Ramos (cell line): ENCODE results near the gene PDZRN3.

Experiments
- in situ Hi-C: fragments of 300-500 bp; cut with MboI; formaldehyde crosslinking; loops from one replicate; pipeline ENCODE4 v1.14.3; 2022; ENCODE audit warnings: low sequenced_read_pairs; ENCODE audit not compliant: unreplicated experiment

The PDZRN3 gene

GRCh38 chr3:73624821-73625665, at the start of gene PDZRN3:
TSS of gene PDZRN3 (minus strand) at chr3:73624941.
- in situ Hi-C loops: no loop called here

- in situ Hi-C loops: no loop called here
Observed at GRCh38 chr3:73674280-73674679, 49.5 kb upstream of the PDZRN3 start.

- in situ Hi-C loops: no loop called here
Observed at GRCh38 chr3:73669260-73669659, 44.5 kb upstream of the PDZRN3 start.

GRCh38 chr3:73668391-73668790, 43.6 kb upstream of the PDZRN3 start:
- in situ Hi-C loops: no loop called here

- in situ Hi-C loops: no loop called here
Observed at GRCh38 chr3:73667889-73668288, 43.1 kb upstream of the PDZRN3 start.

GRCh38 chr3:73665286-73665685, 40.5 kb upstream of the PDZRN3 start:
- in situ Hi-C loops: no loop called here

- in situ Hi-C loops: no loop called here
Observed at GRCh38 chr3:73664389-73664788, 39.6 kb upstream of the PDZRN3 start.

GRCh38 chr3:73663495-73663894, 38.8 kb upstream of the PDZRN3 start:
- in situ Hi-C loops: no loop called here

GRCh38 chr3:73661265-73661664, 36.5 kb upstream of the PDZRN3 start:
- in situ Hi-C loops: no loop called here

- in situ Hi-C loops: no loop called here
Observed at GRCh38 chr3:73658227-73658626, 33.5 kb upstream of the PDZRN3 start.

- in situ Hi-C loops: no loop called here
Observed at GRCh38 chr3:73657186-73657585, 32.4 kb upstream of the PDZRN3 start.

- in situ Hi-C loops: no loop called here
Observed at GRCh38 chr3:73656241-73656890, 31.6 kb upstream of the PDZRN3 start.

GRCh38 chr3:73655197-73655596, 30.5 kb upstream of the PDZRN3 start:
- in situ Hi-C loops: no loop called here

- in situ Hi-C loops: no loop called here
Observed at GRCh38 chr3:73653877-73654276, 29.1 kb upstream of the PDZRN3 start.

GRCh38 chr3:73653351-73653750, 28.6 kb upstream of the PDZRN3 start:
- in situ Hi-C loops: no loop called here

- in situ Hi-C loops: no loop called here
Observed at GRCh38 chr3:73652896-73653295, 28.2 kb upstream of the PDZRN3 start.

GRCh38 chr3:73637042-73637441, 12.3 kb upstream of the PDZRN3 start:
- in situ Hi-C loops: no loop called here

GRCh38 chr3:73635254-73635653, 10.5 kb upstream of the PDZRN3 start:
- in situ Hi-C loops: no loop called here

- in situ Hi-C loops: no loop called here
Observed at GRCh38 chr3:73633916-73634344, 9.2 kb upstream of the PDZRN3 start.

GRCh38 chr3:73633453-73633852, 8.7 kb upstream of the PDZRN3 start:
- in situ Hi-C loops: no loop called here

- in situ Hi-C loops: no loop called here
Observed at GRCh38 chr3:73626106-73626505, 1.4 kb upstream of the PDZRN3 start.
